SK-N-SH (cell line): Measurements from ENCODE around the gene PTAFR.

Experiments used
- CHD2 ChIP-seq: fragments of 150-350 bp; IDR thresholded peaks from 2 replicates; pipeline ENCODE4 v1.6.1; 2018; ENCODE audit warnings: low read length; ENCODE audit not compliant: partially characterized antibody
- CTCF ChIP-seq: fragments of 200-600 bp; sonication (generic); IDR thresholded peaks from 2 replicates; pipeline ENCODE4 v1.6.1; 2017; ENCODE audit warnings: antibody characterized with exemption, mild to moderate bottlenecking, moderate library complexity
- RXRA ChIP-seq: IDR thresholded peaks from 2 replicates; pipeline ENCODE4 v1.4.0; 2012; ENCODE audit warnings: low read depth, mild to moderate bottlenecking, borderline replicate concordance
- USF2 ChIP-seq: fragments of 150-350 bp; IDR thresholded peaks from 2 replicates; pipeline ENCODE4 v1.6.1; 2017; ENCODE audit warnings: antibody characterized with exemption, low read length, low read depth, borderline replicate concordance
- TF ChIP-seq, protein P1 (sequence below): fragments of 150-350 bp; IDR thresholded peaks from 2 replicates; pipeline ENCODE4 v1.6.1; 2016; ENCODE audit warnings: mild to moderate bottlenecking, low read depth, low read length

- TF ChIP-seq CHD2 (no peak), RXRA (no peak), CTCF (no peak), USF2 (no peak)
- TF ChIP-seq, protein P1, sequence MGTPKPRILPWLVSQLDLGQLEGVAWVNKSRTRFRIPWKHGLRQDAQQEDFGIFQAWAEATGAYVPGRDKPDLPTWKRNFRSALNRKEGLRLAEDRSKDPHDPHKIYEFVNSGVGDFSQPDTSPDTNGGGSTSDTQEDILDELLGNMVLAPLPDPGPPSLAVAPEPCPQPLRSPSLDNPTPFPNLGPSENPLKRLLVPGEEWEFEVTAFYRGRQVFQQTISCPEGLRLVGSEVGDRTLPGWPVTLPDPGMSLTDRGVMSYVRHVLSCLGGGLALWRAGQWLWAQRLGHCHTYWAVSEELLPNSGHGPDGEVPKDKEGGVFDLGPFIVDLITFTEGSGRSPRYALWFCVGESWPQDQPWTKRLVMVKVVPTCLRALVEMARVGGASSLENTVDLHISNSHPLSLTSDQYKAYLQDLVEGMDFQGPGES: no peak
Observed at GRCh38 chr1:28147264-28148094, 29.0 kb downstream of the PTAFR start.
